Smooth muscle cell (in vitro differentiated cells): ENCODE results near the gene CASK. TPM values are rescaled to one million over a fixed set of nuclear protein-coding genes. Genes with fewer than 3 reads are reported as not detected.

Source experiments
- DNase-seq: peaks from one replicate; lab custom pipeline; 2025; ENCODE audit not compliant: unreplicated experiment; lab: John Stamatoyannopoulos, UW
- H2AFZ ChIP-seq: fragments of 200-600 bp; sonication (generic); 2 replicates; pipeline ENCODE4 v1.6.0; 2016; ENCODE audit warnings: antibody characterized with exemption, low read depth, mild to moderate bottlenecking
- H3F3A ChIP-seq: fragments of 200-600 bp; sonication (generic); 2 replicates; pipeline ENCODE4 v1.6.0; 2017; ENCODE audit warnings: antibody characterized with exemption, low read depth
- H3K27ac ChIP-seq: fragments of 200-600 bp; sonication (generic); 2 replicates; pipeline ENCODE4 v1.5.1; 2016; ENCODE audit warnings: low read depth, mild to moderate bottlenecking
- H3K27me3 ChIP-seq: fragments of 200-600 bp; sonication (generic); 2 replicates; pipeline ENCODE4 v1.6.1; 2016; ENCODE audit warnings: low read depth, mild to moderate bottlenecking
- H3K36me3 ChIP-seq: fragments of 200-600 bp; sonication (generic); 2 replicates; pipeline ENCODE4 v1.5.1; 2016; ENCODE audit warnings: low read depth
- H3K4me1 ChIP-seq: fragments of 200-600 bp; sonication (generic); 2 replicates; pipeline ENCODE4 v1.5.1; 2016; ENCODE audit warnings: low read depth
- H3K4me2 ChIP-seq: fragments of 200-600 bp; sonication (generic); 2 replicates; pipeline ENCODE4 v1.6.0; 2016; ENCODE audit warnings: mild to moderate bottlenecking
- H3K4me3 ChIP-seq: fragments of 200-600 bp; sonication (generic); 2 replicates; pipeline ENCODE4 v1.5.1; 2016; ENCODE audit warnings: mild to moderate bottlenecking
- H3K79me2 ChIP-seq: fragments of 200-600 bp; sonication (generic); 2 replicates; pipeline ENCODE4 v1.6.0; 2016; ENCODE audit warnings: low read depth, mild to moderate bottlenecking
- H3K9ac ChIP-seq: fragments of 200-600 bp; sonication (generic); 2 replicates; pipeline ENCODE4 v1.6.0; 2016; ENCODE audit warnings: low read depth
- H3K9me3 ChIP-seq: fragments of 200-600 bp; sonication (generic); replicated peaks from 2 replicates; pipeline ENCODE4 v1.5.1; 2016; ENCODE audit warnings: low read depth
- H4K20me1 ChIP-seq: fragments of 200-600 bp; sonication (generic); 2 replicates; pipeline ENCODE4 v1.6.0; 2016; ENCODE audit warnings: low read depth
- CTCF ChIP-seq: fragments of 200-600 bp; sonication (generic); IDR thresholded peaks from 2 replicates; pipeline ENCODE4 v1.5.1; 2017; ENCODE audit warnings: borderline replicate concordance, mild to moderate bottlenecking, antibody characterized with exemption; ENCODE audit not compliant: insufficient read depth, poor library complexity, severe bottlenecking
- WGBS: methylation state at CpG from one replicate; pipeline ENCODE4 v1.1.7; 2016; ENCODE audit warnings: low lambda C conversion rate; 5-methylcytosine and 5-hydroxymethylcytosine counted together
- polyA plus RNA-seq: library from polyadenylated mRNA; unstranded; fragments of >200 nt; fragmentation: Nextera tagmentation; extraction: Ambion mirVana; gene quantifications from 2 replicates; pipeline ENCODE4 v1.2.1, GENCODE V29; 2016
- small RNA-seq: library from RNA; depleted of rRNA; stranded (forward); fragments of <200 nt; gene quantifications from one replicate; pipeline ENCODE3, GENCODE V24; 2014
- total RNA-seq: library from RNA; depleted of rRNA; stranded (reverse); fragments of >200 nt; gene quantifications from 2 replicates; pipeline ENCODE4 v1.2.3, GENCODE V29; 2014

The CASK gene
- total and polyA plus RNA-seq, 2 experiments from 2014 or later = 49.4 to 97.5 TPM

GRCh38 chrX:41470706-41471105, 452.6 kb downstream of the CASK start:
- Histone ChIP-seq H3K79me2 (no peaks in the 10 kb centered on the region), H3K4me3 (no peak overlapping the region), H3F3A (no peaks in the 10 kb centered on the region), H3K9me3 (no peaks in the 10 kb centered on the region), H3K27me3 (no peaks in the 10 kb centered on the region), H3K36me3 (no peaks in the 10 kb centered on the region), H3K27ac (no peak overlapping the region), H4K20me1 (no peaks in the 10 kb centered on the region), H3K4me1 (no peaks in the 10 kb centered on the region), H3K9ac (no peak overlapping the region), H2AFZ (no peak overlapping the region), H3K4me2 (no peak overlapping the region)
- DNase-seq = no peak
- WGBS = 85% methylated on average over 7 of the region's 7 CpGs
- no peak for TF ChIP-seq CTCF

GRCh38 chrX:41468647-41469323, 454.6 kb downstream of the CASK start:
- Histone ChIP-seq H3K9ac (no peak overlapping the region), H3K27me3 (no peaks in the 10 kb centered on the region), H3K4me3 (no peak overlapping the region), H3F3A (no peaks in the 10 kb centered on the region), H3K79me2 (no peaks in the 10 kb centered on the region), H3K4me1 (no peaks in the 10 kb centered on the region), H3K27ac (no peak overlapping the region), H2AFZ (no peak overlapping the region), H3K36me3 (no peaks in the 10 kb centered on the region), H4K20me1 (no peaks in the 10 kb centered on the region), H3K4me2 (no peak overlapping the region), H3K9me3 (no peaks in the 10 kb centered on the region)
- no peak for DNase-seq
- WGBS = 65% methylated on average over 3 of the region's 3 CpGs
- no peak for TF ChIP-seq CTCF

Small RNA genes within 50 kb of the gene (small RNA-seq; reads per million reads assigned to genes)
- gene AL353691.2 (not detected), gene RN7SL144P (not detected), gene RNU6-1321P (not detected), gene RNU6-202P (not detected)

Other genes starting within 250 kb of the CASK start
- gene GPR34, start 234.6 kb downstream of the CASK start, total RNA-seq = 0.31 and 2.2 TPM in 2 replicates
- 0.31 and 0.96 TPM in 2 replicates for gene GPR34, start 234.6 kb downstream of the CASK start, polyA plus RNA-seq
- gene GPR82, start 199.4 kb downstream of the CASK start, total RNA-seq = not detected in 2 replicates
- gene GPR82, start 199.4 kb downstream of the CASK start, polyA plus RNA-seq = 0.11 and 0.25 TPM in 2 replicates